CD4-positive, CD25-positive, alpha-beta regulatory T cell (primary cell): ENCODE measurements around the gene COIL. TPM values are rescaled to one million over a fixed set of nuclear protein-coding genes. Genes with fewer than 3 reads are reported as not detected.
A peak's percentile ranks its signal among the peaks of the same experiment; 100 is the strongest.
"Not testable (repeated sequence)": the region's sequence is repeated elsewhere in the genome, so short reads cannot be mapped to it uniquely, and the experiment has no call there.

ENCODE experiments used
- ATAC-seq, 2 donors: fragments of 150-1000 bp; cut with Tn5 transposase; one replicate each; pipeline ENCODE4 v1.10.0; 2021; ENCODE audit warnings: low read depth in 2 of 2, moderate number of reproducible peaks in 2 of 2, moderate library complexity in 1 of 2
- DNase-seq, 3 donors: peaks; one replicate each; pipeline versions ENCODE4 v3.0.0 to v3.0.0-alpha.2; 2012 to 2022; ENCODE audit warnings: mixed read lengths in 1 of 3
- H3K27ac ChIP-seq: one replicate; pipeline ENCODE4 v1.7.0; 2013; ENCODE audit warnings: mild to moderate bottlenecking, low read length; ENCODE audit not compliant: insufficient read depth, poor library complexity, severe bottlenecking
- H3K27me3 ChIP-seq: one replicate; pipeline ENCODE4 v1.7.0; 2013; ENCODE audit warnings: low read length; ENCODE audit not compliant: control insufficient read depth, insufficient read depth
- H3K36me3 ChIP-seq: one replicate; pipeline ENCODE4 v1.7.0; 2013; ENCODE audit warnings: mild to moderate bottlenecking, low read length, moderate library complexity; ENCODE audit not compliant: control insufficient read depth, insufficient read depth
- H3K4me1 ChIP-seq: 2 replicates; pipeline ENCODE4 v1.7.0; 2013; ENCODE audit warnings: mild to moderate bottlenecking, low read length; ENCODE audit not compliant: insufficient read depth, control insufficient read depth, poor library complexity, severe bottlenecking
- H3K4me3 ChIP-seq: one replicate; pipeline ENCODE4 v1.7.0; 2013; ENCODE audit warnings: low read depth, mild to moderate bottlenecking, low read length, moderate library complexity
- H3K9me3 ChIP-seq, 2 experiments: 1 replicate in 1 of 2; 2 replicates in 1 of 2; pipeline ENCODE4 v1.7.0; 2013; ENCODE audit warnings: low read length in 2 of 2, mild to moderate bottlenecking in 1 of 2, moderate library complexity in 1 of 2; ENCODE audit not compliant: control insufficient read depth in 2 of 2
- H3K27ac Mint-ChIP-seq, 3 donors: one replicate each; pipeline ENCODE4 v1.8.0; 2020 to 2022; ENCODE audit warnings: mild to moderate bottlenecking in 3 of 3, mixed read lengths in 3 of 3, moderate library complexity in 2 of 3
- H3K27me3 Mint-ChIP-seq: one replicate; pipeline ENCODE4 v1.8.0; 2022; ENCODE audit warnings: mild to moderate bottlenecking, mixed read lengths
- H3K36me3 Mint-ChIP-seq: one replicate; pipeline ENCODE4 v1.8.0; 2020; ENCODE audit warnings: mixed read lengths
- H3K4me1 Mint-ChIP-seq, 4 donors: one replicate each; pipeline ENCODE4 v1.8.0; 2020 to 2022; ENCODE audit warnings: mixed read lengths in 4 of 4, mild to moderate bottlenecking in 1 of 4
- H3K4me3 Mint-ChIP-seq, 4 donors: one replicate each; pipeline ENCODE4 v1.8.0; 2020 to 2022; ENCODE audit warnings: mild to moderate bottlenecking in 4 of 4, mixed read lengths in 4 of 4, moderate library complexity in 3 of 4
- H3K9me3 Mint-ChIP-seq, 7 donors: one replicate each; pipeline ENCODE4 v1.8.0; 2020 to 2022; ENCODE audit warnings: mixed read lengths in 7 of 7, mild to moderate bottlenecking in 3 of 7, moderate library complexity in 2 of 7
- polyA plus RNA-seq, 4 donors: library from polyadenylated mRNA; unstranded; fragments of 300-500 nt; fragmentation: Illumina TruSeq; gene quantifications; one replicate each; pipeline ENCODE4 v1.2.3, GENCODE V29; 2021
- total RNA-seq: library from RNA; stranded (reverse); gene quantifications from one replicate; pipeline ENCODE4 v1.2.3, GENCODE V29; 2022

The COIL gene
- total and polyA plus RNA-seq, 5 donors from 2014 or later, result 15.4 to 21.4 (median 18.6) TPM

- Mint-ChIP-seq H3K36me3 (peaks cover 45% of the 10 kb centered on the region), H3K27me3 (no peaks in the 10 kb centered on the region)
- DNase-seq, result peak in 2 of 3 donors; percentile 61 to 71
These were observed 20.9 kb downstream of the COIL start for GRCh38 chr17:56939869-56940484.

GRCh38 chr17:56938206-56938605 lies 22.6 kb downstream of the COIL start:
- not testable (repeated sequence) for ATAC-seq, H3K4me3 ChIP-seq, H3K4me3 Mint-ChIP-seq, H3K4me1 Mint-ChIP-seq, H3K27ac ChIP-seq, H3K27ac Mint-ChIP-seq, H3K9me3 Mint-ChIP-seq, H3K4me1 ChIP-seq, H3K27me3 Mint-ChIP-seq, H3K27me3 ChIP-seq, H3K9me3 ChIP-seq
- H3K36me3 Mint-ChIP-seq, result peaks cover 48% of the 10 kb centered on the region
- H3K36me3 ChIP-seq, result peaks cover 61% of the 10 kb centered on the region
- DNase-seq, result peak in 1 of 3 donors; percentile 14

More at GRCh38 chr17:56939869-56940484, 20.9 kb downstream of the COIL start:
- Histone ChIP-seq H3K27ac (no peak overlapping the region), H3K4me3 (no peak overlapping the region), H3K9me3 (no peaks in the 10 kb centered on the region), H3K4me1 (no peaks in the 10 kb centered on the region), H3K27me3 (no peaks in the 10 kb centered on the region), H3K36me3 (peaks cover 65% of the 10 kb centered on the region)
- Mint-ChIP-seq H3K27ac (peak overlapping the region in 1 of 3 donors; percentile 57), H3K9me3 (no peaks in the 10 kb centered on the region), H3K4me3 (no peak overlapping the region), H3K4me1 (peaks cover 3 to 7% (median 5%) of the 10 kb centered on the region in 4 donors)
- peak in 1 of 2 donors; percentile 57 for ATAC-seq

- Histone ChIP-seq H3K27me3 (no peaks in the 10 kb centered on the region), H3K4me1 (no peaks in the 10 kb centered on the region), H3K27ac (no peak overlapping the region), H3K4me3 (no peak overlapping the region), H3K9me3 (no peaks in the 10 kb centered on the region), H3K36me3 (peaks cover 61% of the 10 kb centered on the region)
- ATAC-seq (no peak), DNase-seq (no peak)
- peaks cover 3 to 7% (median 5%) of the 10 kb centered on the region in 4 donors for H3K4me1 Mint-ChIP-seq
- no peaks in the 10 kb centered on the region for H3K27me3 Mint-ChIP-seq
- H3K36me3 Mint-ChIP-seq, result peaks cover 46% of the 10 kb centered on the region
- H3K4me3 Mint-ChIP-seq, result no peak overlapping the region
- H3K27ac Mint-ChIP-seq, result no peak overlapping the region
- no peaks in the 10 kb centered on the region for H3K9me3 Mint-ChIP-seq
These were observed 23.2 kb downstream of the COIL start for GRCh38 chr17:56937687-56938086.

GRCh38 chr17:56936697-56937322 lies 24.0 kb downstream of the COIL start:
- peak overlapping the region in 1 of 3 donors; percentile 42 for H3K27ac Mint-ChIP-seq
- no peaks in the 10 kb centered on the region for H3K27me3 Mint-ChIP-seq
- DNase-seq (no peak), ATAC-seq (no peak)
- H3K4me1 Mint-ChIP-seq, result peaks cover 3 to 7% (median 3%) of the 10 kb centered on the region in 4 donors
- H3K36me3 Mint-ChIP-seq, result peaks cover 43% of the 10 kb centered on the region
- H3K27ac ChIP-seq, result no peak overlapping the region
- no peaks in the 10 kb centered on the region for H3K9me3 Mint-ChIP-seq
- H3K36me3 ChIP-seq, result peaks cover 57% of the 10 kb centered on the region
- no peak overlapping the region for H3K4me3 ChIP-seq
- no peaks in the 10 kb centered on the region for H3K9me3 ChIP-seq
- H3K4me1 ChIP-seq, result no peaks in the 10 kb centered on the region
- no peaks in the 10 kb centered on the region for H3K27me3 ChIP-seq
- H3K4me3 Mint-ChIP-seq, result no peak overlapping the region

- H3K4me1 Mint-ChIP-seq, result peaks cover 0 to 7% (median 3%) of the 10 kb centered on the region in 4 donors
- no peaks in the 10 kb centered on the region for H3K4me1 ChIP-seq
- H3K9me3 Mint-ChIP-seq, result peaks cover 0 to 5% (median 0%) of the 10 kb centered on the region in 7 donors
- ATAC-seq (no peak), DNase-seq (no peak)
- H3K27ac ChIP-seq, result no peak overlapping the region
- H3K27ac Mint-ChIP-seq, result peak overlapping the region in 1 of 3 donors; percentile 63
- peaks cover 47% of the 10 kb centered on the region for H3K36me3 ChIP-seq
- peaks cover 35% of the 10 kb centered on the region for H3K36me3 Mint-ChIP-seq
- no peaks in the 10 kb centered on the region for H3K27me3 ChIP-seq
- no peak overlapping the region for H3K4me3 Mint-ChIP-seq
- H3K27me3 Mint-ChIP-seq, result no peaks in the 10 kb centered on the region
- no peak overlapping the region for H3K4me3 ChIP-seq
- peaks cover 4 to 8% of the 10 kb centered on the region in 2 experiments for H3K9me3 ChIP-seq
These were observed 25.4 kb downstream of the COIL start for GRCh38 chr17:56935461-56935860.

- Histone ChIP-seq H3K27me3 (no peaks in the 10 kb centered on the region), H3K4me3 (no peak overlapping the region), H3K9me3 (peaks cover 9 to 15% of the 10 kb centered on the region in 2 experiments), H3K4me1 (no peaks in the 10 kb centered on the region), H3K27ac (no peak overlapping the region), H3K36me3 (peaks cover 41% of the 10 kb centered on the region)
- Mint-ChIP-seq H3K9me3 (peaks cover 0 to 12% (median 0%) of the 10 kb centered on the region in 7 donors), H3K36me3 (peaks cover 31% of the 10 kb centered on the region), H3K27ac (no peak overlapping the region), H3K4me3 (no peak overlapping the region), H3K4me1 (peaks cover 0 to 4% (median 0%) of the 10 kb centered on the region in 4 donors), H3K27me3 (no peaks in the 10 kb centered on the region)
- ATAC-seq (no peak), DNase-seq (no peak)
These were observed 26.6 kb downstream of the COIL start for GRCh38 chr17:56934280-56934679.

- Mint-ChIP-seq H3K4me1 (peaks cover 0 to 4% (median 0%) of the 10 kb centered on the region in 4 donors), H3K4me3 (no peak overlapping the region), H3K27me3 (no peaks in the 10 kb centered on the region), H3K36me3 (peaks cover 29% of the 10 kb centered on the region), H3K27ac (peak overlapping the region in 1 of 3 donors; percentile 74), H3K9me3 (peaks cover 0 to 12% (median 0%) of the 10 kb centered on the region in 7 donors)
- peaks cover 9 to 19% of the 10 kb centered on the region in 2 experiments for H3K9me3 ChIP-seq
- DNase-seq (no peak), ATAC-seq (no peak)
- H3K36me3 ChIP-seq, result peaks cover 37% of the 10 kb centered on the region
- H3K27me3 ChIP-seq, result no peaks in the 10 kb centered on the region
- no peak overlapping the region for H3K27ac ChIP-seq
- no peak overlapping the region for H3K4me3 ChIP-seq
- no peaks in the 10 kb centered on the region for H3K4me1 ChIP-seq
These were observed 27.0 kb downstream of the COIL start for GRCh38 chr17:56933868-56934267.
